GM18868 (cell line): Measurements from ENCODE around the gene DIAPH1.
A peak's percentile ranks its signal among the peaks of the same experiment; 100 is the strongest.

ENCODE experiments used
- ATAC-seq: cut with Tn5 transposase; IDR thresholded peaks from one replicate; pipeline ENCODE4 v1.9.1; 2021; ENCODE audit warnings: mild to moderate bottlenecking, moderate library complexity; ENCODE audit not compliant: unreplicated experiment

Gene DIAPH1

GRCh38 chr5:141618804-141619554 is at the start of gene DIAPH1:
TSS of gene DIAPH1 (minus strand) at chr5:141619000. CDS start at chr5:141618914, 86 bp downstream.
- ATAC-seq, result peak; percentile 84

DNA sequence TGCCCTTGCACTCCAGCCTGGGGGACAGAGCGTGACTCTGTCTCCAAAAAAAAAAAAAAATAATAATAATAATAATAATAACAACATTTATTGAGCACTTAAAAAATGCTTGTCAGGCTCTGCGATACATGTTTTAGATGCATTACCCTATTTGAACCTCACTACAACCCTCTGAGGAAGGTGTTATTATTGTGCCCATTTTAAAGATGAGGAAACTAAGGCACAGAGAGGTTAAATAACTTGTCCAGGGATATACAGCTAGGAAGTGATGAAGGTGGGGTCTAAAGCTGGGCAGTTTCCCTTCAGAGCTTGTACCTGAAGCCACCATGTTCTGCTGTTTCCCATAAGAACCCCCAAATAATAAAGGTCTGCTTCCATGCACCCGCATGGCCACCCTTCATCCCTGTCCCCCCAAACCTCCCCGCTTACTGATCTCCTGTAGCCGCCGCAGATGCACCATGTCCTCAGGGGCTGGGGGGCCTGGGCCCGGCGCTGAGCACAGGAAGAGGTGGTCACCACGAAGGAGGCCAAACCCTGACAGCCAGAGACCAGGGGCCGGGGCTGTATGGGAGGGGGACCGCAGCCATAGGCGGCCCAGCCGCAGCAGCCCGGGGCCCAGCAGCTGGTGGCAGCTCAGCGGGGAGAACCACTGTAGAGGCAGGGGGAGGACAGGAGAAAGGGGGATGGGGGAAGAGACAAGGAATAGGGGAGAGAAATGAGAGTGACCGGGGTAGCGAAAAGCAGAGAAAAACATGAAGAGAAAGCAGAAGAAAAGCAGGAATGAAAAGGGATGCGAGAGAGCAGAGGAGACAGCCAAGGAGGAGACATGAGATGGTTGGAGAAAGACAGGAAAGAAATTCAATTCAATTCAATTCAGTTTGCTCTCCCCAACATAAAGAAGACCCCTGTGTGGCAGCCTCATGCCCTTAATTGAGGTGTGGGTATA is 47.5 kb upstream of the DIAPH1 start:
- no peak for ATAC-seq

GRCh38 chr5:141664733-141665461 is 46.1 kb upstream of the DIAPH1 start:
- peak; percentile 96 for ATAC-seq

GRCh38 chr5:141663506-141663905 is 44.7 kb upstream of the DIAPH1 start:
- no peak for ATAC-seq

DNA sequence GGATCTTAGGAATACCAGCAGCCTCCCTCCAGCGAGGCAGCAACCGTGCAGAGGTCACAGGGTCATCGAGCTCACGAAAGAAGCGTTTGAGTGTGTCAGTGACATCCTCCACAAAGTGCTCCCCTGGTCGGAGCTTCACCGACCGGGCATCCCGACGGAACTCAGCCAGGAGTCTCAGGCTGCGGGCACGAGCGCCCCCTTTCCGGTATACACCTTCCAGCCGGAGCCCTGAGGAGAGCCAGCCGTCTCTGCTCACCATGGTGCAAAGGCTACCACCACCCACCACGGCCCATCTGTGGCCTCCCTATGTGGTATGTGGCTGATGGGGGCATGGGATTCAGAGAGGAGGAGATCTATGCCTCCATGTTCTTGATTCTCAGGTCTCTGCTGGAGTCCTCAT is 43.2 kb upstream of the DIAPH1 start:
- no peak for ATAC-seq

GRCh38 chr5:141657937-141658545 is 39.2 kb upstream of the DIAPH1 start:
- ATAC-seq, result peak; percentile 88

DNA sequence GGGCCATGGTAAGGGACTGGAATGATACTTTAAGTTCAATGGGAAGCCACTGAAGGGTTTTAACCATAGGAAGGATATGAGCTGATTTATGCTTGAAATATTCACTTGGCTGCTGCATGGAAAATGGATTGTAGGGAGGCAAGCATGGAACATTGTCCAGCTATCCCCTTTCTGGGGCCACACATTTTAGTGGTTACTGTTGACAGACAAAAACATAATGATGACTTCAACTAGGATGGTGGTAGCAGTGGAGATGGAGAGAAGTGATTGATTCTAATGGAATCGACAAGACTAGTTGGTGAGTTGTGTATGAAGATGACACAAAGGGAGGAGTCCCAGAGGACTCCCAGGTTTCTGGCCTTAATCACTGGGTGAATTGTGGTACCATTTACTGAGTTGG is 38.6 kb upstream of the DIAPH1 start:
- no peak for ATAC-seq

DNA sequence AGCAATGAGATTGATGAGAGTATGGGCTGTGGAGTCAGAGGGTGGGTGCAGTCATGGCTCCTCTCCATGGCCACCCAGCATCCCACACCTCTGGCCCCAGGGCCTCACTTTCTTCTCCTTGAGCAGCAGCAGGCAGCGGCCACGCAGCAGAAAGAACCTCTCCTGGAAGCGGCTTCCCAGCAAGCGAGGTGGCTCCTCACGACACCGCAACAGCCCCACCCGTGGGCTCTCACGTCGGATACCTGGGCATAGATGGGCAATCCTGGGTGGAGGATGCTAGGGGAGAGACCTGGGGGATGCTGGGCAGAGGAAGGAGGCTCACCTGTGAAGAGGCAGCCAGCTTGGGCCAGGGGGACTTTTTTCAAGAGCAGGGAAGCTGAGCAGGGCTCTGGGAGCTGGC is 37.6 kb upstream of the DIAPH1 start:
- ATAC-seq, result no peak

DNA sequence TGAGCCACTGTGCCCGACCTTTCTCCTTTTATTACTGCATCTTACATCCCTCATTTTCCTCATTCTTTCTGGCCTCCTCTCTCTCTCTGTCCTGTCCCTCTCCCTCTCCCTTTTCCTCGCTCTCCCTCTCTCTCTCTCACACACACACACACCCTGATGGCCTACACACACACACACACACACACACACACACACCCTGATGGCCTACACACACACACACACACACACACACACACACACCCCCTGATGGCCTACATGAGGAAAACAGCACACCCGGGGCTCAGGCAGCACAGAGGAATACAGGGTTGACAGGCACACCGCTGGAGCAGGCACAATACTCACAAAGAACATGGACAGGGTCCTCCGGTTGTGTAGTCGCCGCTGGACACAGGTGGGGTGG is 36.2 kb upstream of the DIAPH1 start:
- no peak for ATAC-seq

GRCh38 chr5:141654298-141654697 is 35.5 kb upstream of the DIAPH1 start:
- no peak for ATAC-seq

- ATAC-seq, result no peak
Measured at GRCh38 chr5:141651728-141652105, 32.9 kb upstream of the DIAPH1 start.

- peak; percentile 94 for ATAC-seq
Measured at GRCh38 chr5:141650851-141651727, 32.3 kb upstream of the DIAPH1 start, which contains the start of gene FCHSD1. TSS of gene FCHSD1 (minus strand) at chr5:141651418. CDS start at chr5:141651368, 50 bp downstream.

DNA sequence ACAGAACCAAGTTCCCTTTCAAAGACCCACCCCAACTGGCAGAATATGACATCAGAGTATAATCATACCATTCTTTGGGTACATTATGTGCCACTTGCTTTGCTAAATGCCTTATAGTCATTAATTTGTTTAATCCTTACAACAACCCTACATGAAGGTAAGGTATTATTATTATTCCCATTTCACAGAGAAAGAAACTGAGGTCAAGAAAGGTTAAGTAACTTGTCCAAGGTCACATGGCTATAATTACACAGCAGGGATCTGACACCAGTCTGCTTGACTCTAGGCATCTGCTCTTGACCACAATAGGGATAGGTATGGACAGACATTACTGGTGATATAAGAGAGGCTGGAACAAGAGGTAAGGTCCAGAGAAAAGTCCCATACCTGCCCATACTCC is 31.2 kb upstream of the DIAPH1 start:
- no peak for ATAC-seq

GRCh38 chr5:141649056-141649688 is 30.4 kb upstream of the DIAPH1 start:
- no peak for ATAC-seq

GRCh38 chr5:141647851-141648250 is 29.1 kb upstream of the DIAPH1 start:
- ATAC-seq, result no peak

DNA sequence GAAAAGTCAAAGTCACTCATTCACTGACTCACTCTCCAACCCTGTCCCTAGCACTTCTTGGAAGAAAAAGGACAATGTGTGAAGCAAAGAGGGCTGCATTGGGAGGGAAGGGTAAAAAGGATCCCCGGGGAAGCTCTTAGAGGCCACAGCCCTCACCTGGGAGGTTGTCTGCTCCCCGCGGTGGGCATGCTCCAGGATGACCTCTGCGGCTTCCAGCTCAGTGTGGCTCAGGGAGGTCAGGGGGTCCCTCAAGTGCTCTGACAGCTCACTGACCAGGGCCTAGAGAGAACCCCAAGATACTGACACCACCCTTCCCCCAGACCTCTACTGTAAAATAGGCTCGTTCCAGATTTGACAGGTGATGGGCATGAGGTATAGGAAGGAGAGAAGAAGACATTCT is 28.4 kb upstream of the DIAPH1 start:
- no peak for ATAC-seq

DNA sequence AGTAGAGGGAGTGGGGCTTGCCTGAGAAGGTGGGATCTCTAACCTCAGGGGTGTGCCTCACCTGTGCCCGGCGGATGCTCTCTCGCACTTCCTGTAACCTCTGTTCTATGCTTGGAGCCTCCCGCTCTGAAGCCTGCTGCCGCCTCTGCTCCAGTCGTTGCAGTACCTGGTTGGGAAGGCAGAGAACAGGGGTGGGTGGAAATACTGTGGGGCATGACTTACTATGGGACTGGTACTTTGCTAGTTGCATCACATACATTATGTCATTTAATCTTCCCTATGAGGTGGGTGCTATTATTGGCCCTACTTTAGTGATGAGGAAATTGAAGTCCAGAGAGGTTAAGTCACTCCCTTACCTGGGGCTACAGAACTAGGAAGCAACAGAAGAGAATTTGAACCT is 27.2 kb upstream of the DIAPH1 start:
- no peak for ATAC-seq

DNA sequence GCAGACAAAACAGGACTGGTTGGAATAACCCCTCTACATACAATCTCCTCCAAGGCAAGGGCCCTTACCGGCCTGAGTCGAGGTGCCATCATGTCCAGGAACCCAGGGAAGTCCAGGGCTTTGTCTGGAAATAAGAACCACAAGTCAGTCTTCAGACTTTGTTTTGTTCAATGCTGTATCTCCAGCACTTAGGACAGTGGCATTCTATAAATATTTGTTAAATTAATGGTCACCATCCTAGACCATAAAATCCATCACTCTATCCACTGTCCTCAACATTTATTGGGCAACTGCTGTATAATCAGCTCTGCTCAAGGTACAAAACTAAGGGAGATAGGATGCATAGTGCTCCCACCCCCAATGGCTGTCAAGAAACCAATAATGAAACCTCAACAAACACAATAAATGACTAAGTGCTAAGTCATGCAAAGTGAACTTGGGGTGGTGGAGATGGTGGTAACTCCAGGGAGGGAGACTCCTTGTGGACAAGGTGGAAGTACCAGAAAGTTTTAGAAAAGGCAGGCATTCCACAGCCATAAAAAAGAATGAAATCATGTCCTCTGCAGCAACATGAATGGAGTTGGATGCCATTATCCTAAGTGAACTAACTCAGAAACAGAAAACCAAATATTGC is 23.0 kb upstream of the DIAPH1 start:
- ATAC-seq, result peak; percentile 79

- ATAC-seq, result no peak
Measured at GRCh38 chr5:141640698-141641097, 21.9 kb upstream of the DIAPH1 start.
